Motor neuron (in vitro differentiated cells): ENCODE results near the gene HMCES. TPM values are rescaled to one million over a fixed set of nuclear protein-coding genes. Genes with fewer than 3 reads are reported as not detected.

Experiments
- ATAC-seq, 8 experiments: fragments of 200-7000 bp; cut with Tn5 transposase; replicated peaks in 6 of 8; 2 replicates each; pipeline ENCODE4 v1.8.0; 2021; ENCODE audit warnings: mild to moderate bottlenecking in 8 of 8, moderate library complexity in 8 of 8
- H3K27ac ChIP-seq, 2 donors: fragments of 250-450 bp; sonication (Bioruptor Pico); 2 replicates each; pipeline ENCODE4 v1.9.0; 2021; ENCODE audit warnings: antibody characterized with exemption in 2 of 2, mild to moderate bottlenecking in 2 of 2, moderate library complexity in 1 of 2
- H3K4me1 ChIP-seq, 2 donors: fragments of 250-450 bp; sonication (Bioruptor Pico); replicated peaks in 1 of 2; 2 replicates each; pipeline ENCODE4 v1.6.1; 2021; ENCODE audit warnings: antibody characterized with exemption in 2 of 2, mild to moderate bottlenecking in 2 of 2, moderate library complexity in 1 of 2
- H3K4me3 ChIP-seq, 5 donors: fragments of 250-450 bp; sonication (Bioruptor Pico); 2 replicates each; pipeline ENCODE4 v1.9.0; 2021; ENCODE audit warnings: antibody characterized with exemption in 5 of 5, mild to moderate bottlenecking in 5 of 5, moderate library complexity in 4 of 5
- WGBS, 10 experiments: fragments of 450-650 bp; shearing (Covaris generic); methylation state at CpG; one replicate each; pipeline ENCODE4 v1.0.0; 2022; 5-methylcytosine and 5-hydroxymethylcytosine counted together
- in situ Hi-C, 9 experiments: fragments of 400-800 bp; cut with MboI; loops; one replicate each; pipeline ENCODE4 v1.15.0; 2021; ENCODE audit warnings: low sequenced_read_pairs in 9 of 9, low pct_unique_long_range_greater_than_20kb in 2 of 9; ENCODE audit not compliant: unreplicated experiment in 9 of 9
- total RNA-seq, 8 experiments: library from RNA; unstranded; fragments of 300-600 nt; gene quantifications; 2 replicates each; pipeline versions ENCODE4 v1.2.3 to v1.2.4, GENCODE V29; 2022

The HMCES gene, protein sequence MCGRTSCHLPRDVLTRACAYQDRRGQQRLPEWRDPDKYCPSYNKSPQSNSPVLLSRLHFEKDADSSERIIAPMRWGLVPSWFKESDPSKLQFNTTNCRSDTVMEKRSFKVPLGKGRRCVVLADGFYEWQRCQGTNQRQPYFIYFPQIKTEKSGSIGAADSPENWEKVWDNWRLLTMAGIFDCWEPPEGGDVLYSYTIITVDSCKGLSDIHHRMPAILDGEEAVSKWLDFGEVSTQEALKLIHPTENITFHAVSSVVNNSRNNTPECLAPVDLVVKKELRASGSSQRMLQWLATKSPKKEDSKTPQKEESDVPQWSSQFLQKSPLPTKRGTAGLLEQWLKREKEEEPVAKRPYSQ
- total RNA-seq, result 10 to 100 TPM; 18.4 to 40.3 (median 20.7) TPM

DNA sequence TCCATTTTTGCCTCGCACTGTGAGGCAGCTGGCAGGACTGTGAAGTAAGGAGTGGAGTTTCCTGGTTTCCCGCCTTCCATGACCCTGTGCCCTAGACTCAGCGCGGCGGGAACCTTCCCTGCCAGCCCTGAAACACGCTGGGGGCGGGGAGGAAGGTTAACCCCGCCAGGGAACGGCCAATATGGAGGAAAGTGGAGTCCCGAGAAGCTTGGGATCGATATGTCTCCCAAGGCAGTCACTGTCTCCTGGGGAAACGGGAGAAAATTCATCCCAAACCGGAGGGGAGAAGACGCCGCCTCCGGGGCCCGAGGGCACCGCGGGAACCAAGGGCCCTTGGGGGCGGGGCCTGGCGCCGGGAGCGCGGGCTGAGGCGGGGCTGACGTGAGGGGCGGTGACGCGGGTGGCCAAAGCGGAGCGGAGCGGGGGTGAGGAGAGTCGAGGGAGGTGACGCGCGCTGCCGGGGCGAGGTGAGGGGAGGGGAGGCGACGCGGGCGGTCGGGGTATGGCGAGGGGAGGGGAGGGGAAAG lies at the start of gene HMCES:
Gene HMCES, plus strand, starts transcription at position 432 of the 527 bp plus-strand sequence. CDS start 863 bp downstream, outside the sequence.
- Histone ChIP-seq H3K27ac (peak within 1 kb of the TSS; percentile 77 to 94), H3K4me3 (peak within 1 kb of the TSS; percentile 59 to 91 (median 79)), H3K4me1 (peaks cover 12 to 14% of the 10 kb centered on the region in 2 donors)
- WGBS, 10 experiments, result 0 to 1% (median 0%) methylated on average over 1 to 14 of the region's 44 CpGs; no CpG with 5 or more reads in 6 of the 10 experiments
- ATAC-seq, result peak; percentile 78 to 94 (median 90)
- in situ Hi-C loops, result no loop called here

DNA sequence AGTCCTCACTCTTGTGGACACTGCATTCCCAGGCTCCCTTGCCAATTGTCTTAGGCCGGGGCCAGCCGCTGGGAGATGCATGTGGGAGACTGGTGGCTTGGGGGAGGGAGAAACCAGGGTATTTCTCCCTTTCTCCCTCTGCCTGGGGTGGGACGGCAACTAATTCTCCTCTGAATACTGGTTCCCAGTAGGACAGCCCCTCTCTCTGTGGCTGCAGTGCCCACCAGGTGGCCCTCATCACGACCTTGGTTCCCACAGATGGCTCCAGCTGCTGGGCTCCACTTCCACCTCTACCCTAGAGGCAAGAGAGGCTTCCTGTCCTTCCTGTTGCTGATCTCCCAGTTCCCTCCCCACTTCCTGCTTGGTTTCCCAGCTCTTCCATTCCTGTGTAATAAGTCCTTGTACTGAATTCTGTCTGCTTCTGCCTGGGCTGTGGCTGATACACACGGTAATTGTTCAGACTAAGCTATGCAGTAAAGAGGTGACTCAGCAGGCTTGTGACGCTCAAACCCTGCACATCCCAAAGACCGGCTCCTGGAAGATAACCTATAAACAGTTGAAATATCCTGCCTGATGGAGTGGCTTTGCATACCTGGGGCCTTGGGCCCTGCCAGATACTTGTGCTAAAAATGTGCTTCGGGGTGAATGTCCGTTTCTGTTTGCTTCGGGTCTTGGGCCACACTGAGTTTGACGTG lies 49.6 kb upstream of the HMCES start:
- no peak overlapping the region for H3K4me3 ChIP-seq
- H3K4me1 ChIP-seq, result no peaks in the 10 kb centered on the region
- 0 to 90% (median 81%) methylated on average over 1 to 7 of the region's 11 CpGs; no CpG with 5 or more reads in 1 of the 10 experiments for WGBS, 10 experiments
- H3K27ac ChIP-seq, result no peak overlapping the region
- ATAC-seq, result peak in 5 of 8 experiments; percentile 10 to 63 (median 32)
- in situ Hi-C loops, result loop anchor here in 4 of 9 experiments (25.0 kb wide), 2 partner anchors 242 to 267 kb away; partner anchors contain the start of gene CFAP92 (in 1 of the 4)

DNA sequence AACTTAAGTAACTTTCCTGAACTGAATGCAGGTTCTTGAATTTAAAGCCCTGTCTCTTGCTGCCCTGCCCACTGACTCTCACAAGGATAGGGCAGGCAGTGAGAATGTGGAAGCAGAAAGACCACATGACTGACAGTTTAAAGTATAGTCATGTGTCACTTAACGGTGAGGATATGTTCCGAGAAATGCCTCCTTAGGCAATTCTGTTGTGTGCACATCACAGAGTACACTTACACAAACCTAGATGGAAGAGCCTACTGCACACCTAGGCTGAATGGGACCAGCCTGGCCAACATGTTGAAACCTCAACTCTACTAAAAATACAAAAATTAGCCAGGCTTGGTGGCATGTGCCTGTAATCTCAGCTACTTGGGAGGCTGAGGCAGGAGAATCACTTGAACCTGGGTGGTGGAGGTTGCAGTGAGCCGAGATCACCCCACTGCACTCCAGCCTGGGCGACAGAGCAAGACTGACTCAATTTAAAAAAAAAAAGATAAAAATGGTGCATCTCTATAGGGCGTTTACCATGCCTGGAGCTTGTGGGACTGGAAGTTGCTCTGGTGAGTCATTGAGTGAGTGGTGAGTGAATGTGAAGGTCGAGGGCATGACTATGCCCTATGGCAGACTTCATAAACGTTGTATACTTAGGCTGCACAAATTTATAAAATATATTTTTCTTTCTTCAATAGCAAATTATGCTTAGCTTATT lies 48.2 kb upstream of the HMCES start:
- no peaks in the 10 kb centered on the region for H3K4me1 ChIP-seq
- H3K4me3 ChIP-seq, result no peak overlapping the region
- WGBS, 10 experiments, result 0 to 84% (median 40%) methylated on average over 2 to 7 of the region's 7 CpGs; no CpG with 5 or more reads in 2 of the 10 experiments
- no peak overlapping the region for H3K27ac ChIP-seq
- in situ Hi-C loops, result loop anchor here in 4 of 9 experiments (25.0 kb wide), 2 partner anchors 243 to 268 kb away; partner anchors contain the start of gene CFAP92 (in 1 of the 4)
- peak in 5 of 8 experiments; percentile 25 to 82 (median 51) for ATAC-seq

DNA sequence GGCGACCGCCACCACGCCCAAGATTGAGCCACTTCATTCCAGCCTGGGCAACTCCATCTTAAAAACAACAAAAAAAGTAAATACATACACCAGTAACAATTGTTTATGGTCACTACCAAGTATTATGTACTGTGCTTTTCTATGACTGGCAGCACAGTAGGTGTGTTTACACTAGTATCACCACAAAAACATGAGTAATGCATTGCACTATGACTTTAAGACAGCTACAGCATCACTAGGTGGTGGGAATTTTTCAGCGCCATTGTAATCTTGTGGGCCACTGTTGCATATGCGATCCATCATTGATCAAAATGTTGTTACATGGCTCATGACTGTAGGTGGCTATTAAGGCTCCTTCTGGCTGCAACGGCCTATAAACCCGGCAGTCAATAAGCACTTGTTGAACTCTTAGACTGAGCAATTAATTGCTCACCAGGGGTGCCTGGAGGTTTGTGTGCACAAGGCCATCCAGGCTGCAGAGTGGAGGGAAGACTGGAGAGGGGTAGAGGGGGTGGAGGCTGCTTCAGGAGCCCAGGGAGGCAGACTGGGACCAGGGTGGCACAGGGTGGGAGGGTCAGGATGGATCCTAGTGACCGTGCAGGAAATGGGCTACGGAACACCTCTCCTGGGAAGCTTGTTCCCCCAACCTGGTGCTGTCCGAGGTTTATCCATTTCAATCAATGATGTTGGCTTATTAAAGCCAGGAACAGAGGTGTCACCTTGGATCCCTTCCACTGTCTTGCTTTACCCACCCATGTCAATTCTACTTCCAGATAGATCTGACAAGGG lies 47.1 kb upstream of the HMCES start:
- peak in 1 of 8 experiments; percentile 20 for ATAC-seq
- Histone ChIP-seq H3K27ac (no peak overlapping the region), H3K4me1 (no peaks in the 10 kb centered on the region), H3K4me3 (no peak overlapping the region)
- WGBS, 10 experiments, result 40 to 90% (median 77%) methylated on average over 2 to 7 of the region's 10 CpGs; no CpG with 5 or more reads in 2 of the 10 experiments
- in situ Hi-C loops, result loop anchor here in 4 of 9 experiments (25.0 kb wide), 2 partner anchors 244 to 269 kb away; partner anchors contain the start of gene CFAP92 (in 1 of the 4)

DNA sequence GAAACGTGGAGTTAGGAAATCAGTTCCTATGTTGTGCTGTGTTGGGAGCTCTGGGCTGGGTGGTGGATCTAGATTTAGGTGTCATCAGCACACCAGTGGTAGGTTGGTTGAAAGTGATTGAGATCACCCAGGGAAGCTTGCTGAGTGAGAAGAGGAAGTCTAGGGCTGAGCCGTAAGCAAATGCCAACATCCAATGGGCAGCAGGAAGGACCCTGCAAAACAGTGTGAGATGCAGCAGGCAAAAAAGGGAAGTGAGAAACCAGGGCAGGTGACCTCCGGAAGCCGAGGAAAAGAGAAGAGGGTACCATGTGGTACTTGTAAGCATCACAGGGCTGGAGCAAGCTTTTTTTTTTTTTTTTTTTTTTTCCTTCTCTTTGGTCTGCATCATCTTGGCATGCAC lies 45.1 kb upstream of the HMCES start:
- 41 to 95% (median 83%) methylated on average over 2 to 4 of the region's 4 CpGs; no CpG with 5 or more reads in 4 of the 10 experiments for WGBS, 10 experiments
- ATAC-seq, result no peak
- in situ Hi-C loops, result loop anchor here in 4 of 9 experiments (25.0 kb wide), 2 partner anchors 246 to 271 kb away; partner anchors contain the start of gene CFAP92 (in 1 of the 4)
- Histone ChIP-seq H3K27ac (no peak overlapping the region), H3K4me1 (no peaks in the 10 kb centered on the region), H3K4me3 (no peak overlapping the region)

DNA sequence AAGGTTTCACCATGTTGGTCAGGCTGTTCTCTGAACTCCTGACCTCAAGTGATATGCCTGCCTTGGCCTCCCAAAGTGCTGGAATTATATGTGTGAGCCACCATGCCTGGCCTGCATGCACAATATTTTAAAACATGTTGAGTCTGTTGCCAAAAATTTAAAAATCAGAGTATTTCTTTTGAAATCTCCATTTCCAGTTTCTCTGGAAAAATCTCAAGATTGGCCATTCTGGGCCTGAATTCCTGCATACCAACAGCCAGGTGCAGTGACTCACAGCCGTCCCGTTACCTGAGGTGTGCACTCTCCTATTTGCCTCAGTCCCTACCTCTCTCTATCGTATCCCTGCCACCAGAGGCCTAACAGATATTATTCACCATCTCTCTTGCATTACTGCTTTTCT lies 44.2 kb upstream of the HMCES start:
- Histone ChIP-seq H3K4me3 (no peak overlapping the region), H3K4me1 (no peaks in the 10 kb centered on the region), H3K27ac (no peak overlapping the region)
- in situ Hi-C loops, result loop anchor here in 4 of 9 experiments (25.0 kb wide), 2 partner anchors 247 to 272 kb away; partner anchors contain the start of gene CFAP92 (in 1 of the 4)
- WGBS, 10 experiments, result 40 to 100% (median 88%) methylated on average over 1 to 3 of the region's 3 CpGs; no CpG with 5 or more reads in 3 of the 10 experiments
- no peak for ATAC-seq

DNA sequence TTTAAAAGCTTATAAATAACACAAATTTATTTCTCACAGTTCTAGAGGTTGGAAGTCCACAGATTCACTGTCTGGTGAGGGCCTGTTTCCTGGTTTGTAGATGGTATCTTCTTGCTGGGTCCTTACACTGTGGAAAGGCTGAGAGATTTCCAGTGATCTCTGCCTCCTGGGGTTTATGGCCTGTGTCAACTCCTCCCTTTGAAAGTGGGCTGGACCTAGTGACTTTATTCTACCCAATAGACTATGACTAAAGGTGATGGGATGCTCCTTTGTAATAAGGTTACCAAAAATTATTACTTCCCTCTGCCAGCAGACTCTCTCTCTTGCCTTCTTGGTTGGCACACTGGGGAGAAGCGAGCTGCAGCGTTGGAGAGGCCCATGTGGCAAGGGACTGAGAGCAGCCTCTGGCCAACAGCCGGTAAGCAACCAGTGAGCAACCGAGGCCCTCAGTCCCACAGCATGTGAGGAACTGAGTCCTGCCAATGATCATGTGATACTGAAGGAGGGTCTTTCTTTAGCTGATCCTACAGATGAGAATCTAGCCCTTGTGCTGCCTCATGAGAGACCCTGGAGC lies 43.2 kb upstream of the HMCES start:
- in situ Hi-C loops, result loop anchor here in 4 of 9 experiments (25.0 kb wide), 2 partner anchors 248 to 273 kb away; partner anchors contain the start of gene CFAP92 (in 1 of the 4)
- Histone ChIP-seq H3K27ac (no peak overlapping the region), H3K4me1 (no peaks in the 10 kb centered on the region), H3K4me3 (no peak overlapping the region)
- WGBS, 10 experiments, result 80 to 100% (median 87%) methylated on average over 2 to 4 of the region's 4 CpGs; no CpG with 5 or more reads in 6 of the 10 experiments
- no peak for ATAC-seq

DNA sequence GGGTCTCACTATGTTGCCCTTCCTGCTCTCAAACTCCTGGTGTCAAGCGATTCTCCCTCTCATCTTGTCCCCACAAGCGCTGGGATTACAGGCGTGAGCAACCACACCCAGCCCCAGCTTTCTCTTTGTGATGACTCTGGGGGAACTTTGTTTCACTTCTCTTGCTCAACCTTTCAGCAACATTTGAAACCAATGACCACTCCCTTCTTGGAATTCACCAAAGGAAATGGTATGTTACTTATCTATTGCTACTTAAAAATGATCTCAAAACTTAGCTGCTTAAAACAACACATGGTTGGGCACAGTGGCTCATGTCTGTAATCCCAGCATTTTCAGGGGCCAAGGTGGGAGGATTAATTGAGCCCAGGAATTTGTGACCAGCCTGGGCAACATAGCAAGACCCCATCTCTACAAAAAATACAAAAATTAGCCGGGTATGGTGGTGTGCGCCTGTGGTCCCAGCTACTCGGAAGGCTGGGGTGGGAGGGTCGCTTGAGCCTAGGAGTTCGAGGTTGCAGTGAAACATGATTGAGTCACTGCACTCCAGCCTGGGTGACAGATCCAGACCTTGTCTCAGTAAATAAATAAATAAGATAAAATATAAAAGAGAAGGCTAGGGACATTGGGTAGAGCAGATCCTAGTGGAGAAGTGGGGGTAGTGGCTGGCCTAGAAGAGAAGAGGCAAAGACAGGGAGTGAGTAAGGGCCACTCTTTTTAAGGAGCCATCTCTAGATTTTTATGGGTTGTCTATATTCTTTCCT lies 39.5 kb upstream of the HMCES start:
- in situ Hi-C loops, result loop anchor here in 4 of 9 experiments (25.0 kb wide), 2 partner anchors 252 to 277 kb away; partner anchors contain the start of gene CFAP92 (in 1 of the 4)

DNA sequence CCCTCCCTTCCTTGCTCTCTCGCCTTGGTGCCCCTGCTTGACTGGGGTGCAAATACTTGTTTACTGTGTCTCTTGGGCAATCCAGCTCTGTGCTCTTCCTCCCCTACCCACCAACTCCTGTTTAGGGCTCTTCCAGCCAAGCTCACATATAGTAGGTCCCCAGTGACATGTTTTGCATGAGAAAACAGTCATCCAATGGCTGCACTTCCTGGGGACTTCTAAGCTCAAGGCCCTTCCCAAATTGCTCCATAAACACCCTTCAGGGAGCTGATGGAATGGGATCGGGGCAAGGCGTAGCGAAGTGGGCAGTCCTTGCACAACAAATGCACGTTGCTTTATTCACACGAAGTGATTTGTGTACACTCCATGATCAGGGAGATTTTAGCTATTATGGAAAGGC lies 38.7 kb upstream of the HMCES start:
- no peaks in the 10 kb centered on the region for H3K4me1 ChIP-seq
- WGBS, 10 experiments, result 0 to 89% (median 67%) methylated on average over 1 to 6 of the region's 6 CpGs; no CpG with 5 or more reads in 1 of the 10 experiments
- no peak overlapping the region for H3K27ac ChIP-seq
- in situ Hi-C loops, result loop anchor here in 6 of 9 experiments (10.0 to 25.0 kb wide), 4 partner anchors 55 to 278 kb away; partner anchors contain the start of genes CFAP92 (in 1 of the 6) and CNBP (in 1 of the 6)
- peak in 3 of 8 experiments; percentile 11 to 38 (median 12) for ATAC-seq
- H3K4me3 ChIP-seq, result no peak overlapping the region

More for the DNA sequence above, 39.5 kb upstream of the HMCES start:
- peak in 3 of 8 experiments; percentile 44 to 80 (median 79) for ATAC-seq
- WGBS, 10 experiments, result 53 to 95% (median 68%) methylated on average over 2 to 8 of the region's 8 CpGs; no CpG with 5 or more reads in 3 of the 10 experiments
- H3K4me3 ChIP-seq, result no peak overlapping the region
- no peak overlapping the region for H3K27ac ChIP-seq
- no peaks in the 10 kb centered on the region for H3K4me1 ChIP-seq

DNA sequence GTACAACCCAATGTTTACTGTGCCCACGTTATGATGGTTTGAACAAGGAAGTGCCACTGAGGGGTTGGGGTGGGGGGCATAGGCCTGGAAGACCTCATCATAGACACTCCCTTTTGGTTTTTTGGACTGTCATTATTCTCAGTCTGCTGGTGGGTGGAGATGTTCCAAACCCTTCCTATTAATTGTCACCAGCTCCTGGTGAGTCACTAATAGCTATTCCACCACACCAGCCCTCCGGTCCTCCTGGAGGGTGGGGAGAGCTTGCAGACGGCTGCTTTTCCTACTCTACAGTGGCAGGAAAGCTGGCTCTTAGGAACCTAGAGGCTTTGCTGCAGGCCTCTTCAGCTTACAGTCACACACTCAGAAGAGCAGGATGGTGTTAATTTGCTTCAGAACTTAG lies 38.2 kb upstream of the HMCES start:
- Histone ChIP-seq H3K4me1 (no peaks in the 10 kb centered on the region), H3K4me3 (no peak overlapping the region), H3K27ac (no peak overlapping the region)
- in situ Hi-C loops, result loop anchor here in 6 of 9 experiments (10.0 to 25.0 kb wide), 4 partner anchors 56 to 278 kb away; partner anchors contain the start of genes CFAP92 (in 1 of the 6) and CNBP (in 1 of the 6)
- WGBS, 10 experiments, result 0 to 58% (median 21%) methylated on average over 1 to 2 of the region's 3 CpGs; no CpG with 5 or more reads in 5 of the 10 experiments
- ATAC-seq, result peak in 4 of 8 experiments; percentile 15 to 80 (median 52)
